Hindlimb muscle (tissue), 1 donor: Measurements from ENCODE around the gene SEC22C. TPM values are rescaled to one million over a fixed set of nuclear protein-coding genes. Genes with fewer than 3 reads are reported as not detected.

ENCODE experiments used
- polyA plus RNA-seq: library from polyadenylated mRNA; unstranded; fragments of 120-200 nt; gene quantifications from one replicate; pipeline ENCODE4 v1.2.1, GENCODE V29; 2013; ENCODE audit not compliant: insufficient read length

Gene SEC22C
- polyA plus RNA-seq, 1 donor, result 18.9 TPM

Other genes starting within 250 kb of the SEC22C start
- gene LYZL4, start 171.4 kb downstream of the SEC22C start, polyA plus RNA-seq, result not detected
- gene VIPR1, start 79.3 kb downstream of the SEC22C start, polyA plus RNA-seq, result 2.8 TPM
- 10.6 TPM for gene SS18L2, start 8.9 kb upstream of the SEC22C start, polyA plus RNA-seq
- gene NKTR, start 18.7 kb upstream of the SEC22C start, polyA plus RNA-seq, result 80.3 TPM
- 37.8 TPM for gene ZBTB47, start 71.7 kb upstream of the SEC22C start, polyA plus RNA-seq
- 206 TPM for gene KLHL40, start 103.6 kb upstream of the SEC22C start, polyA plus RNA-seq
- 70.3 TPM for gene HHATL, start 120.8 kb upstream of the SEC22C start, polyA plus RNA-seq
- gene CCDC13, start 191.3 kb upstream of the SEC22C start, polyA plus RNA-seq, result not detected
- gene HIGD1A, start 222.5 kb upstream of the SEC22C start, polyA plus RNA-seq, result 63.7 TPM
- 0.49 TPM for gene ACKR2, start 227.5 kb upstream of the SEC22C start, polyA plus RNA-seq